HepG2 (cell line): Measurements from ENCODE around the gene BCAS3. TPM values are rescaled to one million over a fixed set of nuclear protein-coding genes. Genes with fewer than 3 reads are reported as not detected.

Source experiments
- FOXA3 ChIP-seq: IDR thresholded peaks from 2 replicates; pipeline ENCODE4 v1.6.1; 2016; ENCODE audit warnings: missing genetic modification reagents, missing compliant biosample characterization
- HNF4A ChIP-seq: sonication (generic); formaldehyde crosslinking; IDR thresholded peaks from 2 replicates; pipeline ENCODE4 v1.4.0; 2020; ENCODE audit warnings: missing genetic modification reagents
- NONO ChIP-seq, 2 experiments: fragments of 450-650 bp in 1 of 2; sonication (generic) in 1 of 2; formaldehyde crosslinking in 1 of 2; IDR thresholded peaks in 1 of 2; conservative IDR thresholded peaks in 1 of 2; 2 replicates each; pipeline versions ENCODE4 v1.6.1 to v1.8.0; 2017 to 2022; ENCODE audit warnings: mild to moderate bottlenecking in 1 of 2, missing genetic modification reagents in 1 of 2, moderate library complexity in 1 of 2
- NR2F6 ChIP-seq, 2 experiments: IDR thresholded peaks; 2 replicates each; pipeline ENCODE4 v1.6.1; 2016; ENCODE audit warnings: antibody characterized with exemption in 1 of 2, mild to moderate bottlenecking in 1 of 2
- POLR2AphosphoS5 ChIP-seq: IDR thresholded peaks from 2 replicates; pipeline ENCODE4 v1.6.1; 2012; ENCODE audit warnings: low read depth, low read length
- RARG ChIP-seq: sonication (generic); formaldehyde crosslinking; IDR thresholded peaks from 2 replicates; pipeline ENCODE4 v1.4.0; 2020; ENCODE audit warnings: low read depth, mild to moderate bottlenecking, missing genetic modification reagents
- RXRA ChIP-seq: sonication (generic); formaldehyde crosslinking; IDR thresholded peaks from 2 replicates; pipeline ENCODE4 v1.5.1; 2020; ENCODE audit warnings: missing genetic modification reagents
- YY1 ChIP-seq: IDR thresholded peaks from 2 replicates; pipeline ENCODE4 v1.6.1; 2011; ENCODE audit warnings: low read length, low read depth, moderate library complexity, mild to moderate bottlenecking; ENCODE audit not compliant: insufficient read depth, insufficient replicate concordance
- ZNF263 ChIP-seq: sonication (generic); formaldehyde crosslinking; IDR thresholded peaks from 2 replicates; pipeline ENCODE4 v1.4.0; 2020; ENCODE audit warnings: missing genetic modification reagents
- ZNF510 ChIP-seq: sonication (generic); formaldehyde crosslinking; IDR thresholded peaks from 2 replicates; pipeline ENCODE4 v1.4.0; 2020; ENCODE audit warnings: low read depth, mild to moderate bottlenecking, missing genetic modification reagents
- polyA plus RNA-seq, 8 experiments: library from polyadenylated mRNA; depleted of rRNA in 3 of 8; stranded (reverse) in 7 of 8; unstranded in 1 of 8; fragments of >200 nt; fragmentation: Illumina TruSeq in 4 of 8; extraction: Trizol in 4 of 8; gene quantifications; 2 replicates each; pipeline versions ENCODE4 v1.2.1 to v1.2.3, GENCODE V29; 2011 to 2016; ENCODE audit warnings: low read depth in 4 of 8, missing spikeins in 1 of 8, mixed read lengths in 1 of 8; ENCODE audit not compliant: insufficient read depth in 1 of 8
- total RNA-seq, 5 experiments: library from RNA; depleted of rRNA; stranded (reverse); fragments of >200 nt; fragmentation: Illumina TruSeq; extraction: Trizol; gene quantifications; 2 replicates each; pipeline ENCODE4 v1.2.3, GENCODE V29; 2016; ENCODE audit warnings: low read depth in 1 of 5
- TF ChIP-seq, protein P1 (sequence below): sonication (generic); formaldehyde crosslinking; IDR thresholded peaks from 2 replicates; pipeline ENCODE4 v1.4.0; 2020; ENCODE audit warnings: missing genetic modification reagents
- TF ChIP-seq, protein P2 (sequence below): sonication (generic); formaldehyde crosslinking; IDR thresholded peaks from 2 replicates; pipeline ENCODE4 v1.5.0; 2020; ENCODE audit warnings: mild to moderate bottlenecking, missing genetic modification reagents, borderline replicate concordance

BCAS3 gene
- total and polyA plus RNA-seq, 2 of the 13 experiments (the other 11 are each of a cell fraction or from before 2014, with no cell fraction given) = 10.7 to 11.2 TPM

DNA sequence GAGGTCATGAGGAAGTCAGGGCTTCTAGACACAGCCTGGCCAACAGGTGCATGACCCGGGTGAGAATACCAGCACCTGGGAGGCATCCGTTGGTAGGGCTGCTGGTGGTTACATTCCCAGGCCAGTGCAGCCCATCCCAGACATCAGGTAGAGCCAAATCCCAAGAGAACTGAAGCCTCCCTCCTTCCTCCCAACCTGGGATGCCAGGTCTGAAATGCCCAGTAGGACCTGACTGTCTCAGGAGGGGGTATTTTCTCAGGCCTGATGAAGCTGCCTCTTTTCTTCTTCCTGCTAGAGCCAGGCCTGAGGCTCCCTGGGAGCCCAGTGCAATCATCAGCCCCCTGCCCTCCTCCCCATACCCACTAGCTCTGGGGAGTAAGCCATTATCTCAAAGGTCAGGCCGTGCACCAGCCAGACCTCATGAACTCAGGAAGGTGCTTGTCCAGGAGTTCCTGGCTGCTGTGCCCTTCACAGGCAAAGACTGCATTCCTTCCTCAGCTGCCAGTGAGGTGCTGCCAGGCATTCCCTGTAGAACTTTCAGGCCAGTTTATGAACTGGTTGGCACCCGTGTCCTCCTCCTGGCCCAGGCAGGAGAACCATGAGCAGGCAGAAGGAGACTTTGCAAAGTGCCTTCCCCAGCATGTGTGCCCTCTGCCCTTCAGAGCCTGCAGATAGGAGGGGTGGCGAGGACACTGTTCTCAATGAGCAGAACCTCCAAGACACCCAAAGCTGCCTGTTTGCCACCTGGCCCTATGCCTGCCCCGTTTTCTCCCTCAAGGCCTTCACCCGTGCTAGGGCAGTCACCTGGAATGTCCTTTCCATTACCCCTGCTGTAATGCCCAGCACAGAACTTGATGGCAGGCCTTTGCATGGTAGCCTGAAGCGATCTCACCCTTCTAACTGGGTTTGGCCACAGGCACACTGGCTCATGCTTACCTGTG lies 729.6 kb downstream of the BCAS3 start (continued):
- TF ChIP-seq NR2F6 (IDR thresholded peaks at IDR 0.05) (peak; percentile 53; the same call in 1 of the 2 replicates), NR2F6 (CRISPR knock-in tag; IDR thresholded peaks at IDR 0.05) (peak; percentile 25; the same call in 1 of the 2 replicates), NONO (IDR thresholded peaks at IDR 0.05) (no peak), NONO (CRISPR knock-in tag; conservative IDR thresholded peaks at IDR 0.05) (peak; percentile 59; the same call in 1 of the 2 replicates), RARG (CRISPR knock-in tag) (no peak), FOXA3 (CRISPR knock-in tag) (no peak), POLR2AphosphoS5 (peak; percentile 12; the same call in 1 of the 2 replicates), YY1 (no peak), ZNF510 (CRISPR knock-in tag) (no peak), ZNF263 (CRISPR knock-in tag) (peak; percentile 80), RXRA (CRISPR knock-in tag) (0 out of 2 replicates have a peak, but pooled peaks have one; percentile 26), HNF4A (peak; percentile 51)
- TF ChIP-seq, protein P1, sequence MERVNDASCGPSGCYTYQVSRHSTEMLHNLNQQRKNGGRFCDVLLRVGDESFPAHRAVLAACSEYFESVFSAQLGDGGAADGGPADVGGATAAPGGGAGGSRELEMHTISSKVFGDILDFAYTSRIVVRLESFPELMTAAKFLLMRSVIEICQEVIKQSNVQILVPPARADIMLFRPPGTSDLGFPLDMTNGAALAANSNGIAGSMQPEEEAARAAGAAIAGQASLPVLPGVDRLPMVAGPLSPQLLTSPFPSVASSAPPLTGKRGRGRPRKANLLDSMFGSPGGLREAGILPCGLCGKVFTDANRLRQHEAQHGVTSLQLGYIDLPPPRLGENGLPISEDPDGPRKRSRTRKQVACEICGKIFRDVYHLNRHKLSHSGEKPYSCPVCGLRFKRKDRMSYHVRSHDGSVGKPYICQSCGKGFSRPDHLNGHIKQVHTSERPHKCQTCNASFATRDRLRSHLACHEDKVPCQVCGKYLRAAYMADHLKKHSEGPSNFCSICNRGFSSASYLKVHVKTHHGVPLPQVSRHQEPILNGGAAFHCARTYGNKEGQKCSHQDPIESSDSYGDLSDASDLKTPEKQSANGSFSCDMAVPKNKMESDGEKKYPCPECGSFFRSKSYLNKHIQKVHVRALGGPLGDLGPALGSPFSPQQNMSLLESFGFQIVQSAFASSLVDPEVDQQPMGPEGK (CRISPR knock-in tag) = peak; percentile 36; the same call in 1 of the 2 replicates
- TF ChIP-seq, protein P2, sequence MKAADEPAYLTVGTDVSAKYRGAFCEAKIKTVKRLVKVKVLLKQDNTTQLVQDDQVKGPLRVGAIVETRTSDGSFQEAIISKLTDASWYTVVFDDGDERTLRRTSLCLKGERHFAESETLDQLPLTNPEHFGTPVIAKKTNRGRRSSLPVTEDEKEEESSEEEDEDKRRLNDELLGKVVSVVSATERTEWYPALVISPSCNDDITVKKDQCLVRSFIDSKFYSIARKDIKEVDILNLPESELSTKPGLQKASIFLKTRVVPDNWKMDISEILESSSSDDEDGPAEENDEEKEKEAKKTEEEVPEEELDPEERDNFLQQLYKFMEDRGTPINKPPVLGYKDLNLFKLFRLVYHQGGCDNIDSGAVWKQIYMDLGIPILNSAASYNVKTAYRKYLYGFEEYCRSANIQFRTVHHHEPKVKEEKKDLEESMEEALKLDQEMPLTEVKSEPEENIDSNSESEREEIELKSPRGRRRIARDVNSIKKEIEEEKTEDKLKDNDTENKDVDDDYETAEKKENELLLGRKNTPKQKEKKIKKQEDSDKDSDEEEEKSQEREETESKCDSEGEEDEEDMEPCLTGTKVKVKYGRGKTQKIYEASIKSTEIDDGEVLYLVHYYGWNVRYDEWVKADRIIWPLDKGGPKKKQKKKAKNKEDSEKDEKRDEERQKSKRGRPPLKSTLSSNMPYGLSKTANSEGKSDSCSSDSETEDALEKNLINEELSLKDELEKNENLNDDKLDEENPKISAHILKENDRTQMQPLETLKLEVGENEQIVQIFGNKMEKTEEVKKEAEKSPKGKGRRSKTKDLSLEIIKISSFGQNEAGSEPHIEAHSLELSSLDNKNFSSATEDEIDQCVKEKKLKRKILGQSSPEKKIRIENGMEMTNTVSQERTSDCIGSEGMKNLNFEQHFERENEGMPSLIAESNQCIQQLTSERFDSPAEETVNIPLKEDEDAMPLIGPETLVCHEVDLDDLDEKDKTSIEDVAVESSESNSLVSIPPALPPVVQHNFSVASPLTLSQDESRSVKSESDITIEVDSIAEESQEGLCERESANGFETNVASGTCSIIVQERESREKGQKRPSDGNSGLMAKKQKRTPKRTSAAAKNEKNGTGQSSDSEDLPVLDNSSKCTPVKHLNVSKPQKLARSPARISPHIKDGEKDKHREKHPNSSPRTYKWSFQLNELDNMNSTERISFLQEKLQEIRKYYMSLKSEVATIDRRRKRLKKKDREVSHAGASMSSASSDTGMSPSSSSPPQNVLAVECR (CRISPR knock-in tag) = 0 out of 2 replicates have a peak, but pooled peaks have one; percentile 10
